Sigmoid colon (tissue), 4 donors: ENCODE results near the gene PNPLA6.

Experiments used
- CTCF ChIP-seq, 4 experiments: fragments of 450-650 bp in 3 of 4; fragments of 200-600 bp in 1 of 4; IDR thresholded peaks; one replicate each; pipeline ENCODE4 v1.5.1; 2016 to 2019; ENCODE audit warnings: antibody characterized with exemption in 4 of 4, mild to moderate bottlenecking in 3 of 4, moderate library complexity in 2 of 4
- EP300 ChIP-seq, 4 donors: sonication (generic); formaldehyde crosslinking; IDR thresholded peaks; one replicate each; pipeline ENCODE4 v1.6.1; 2017; ENCODE audit warnings: antibody characterized with exemption in 4 of 4

GRCh38 chr19:7529610-7530490 lies 5.7 kb upstream of the PNPLA6 start:
- TF ChIP-seq CTCF (IDR thresholded peaks at IDR 0.05) (no peak), EP300 (IDR thresholded peaks at IDR 0.05) (no peak)
